ENCODE measurements around the gene RBPMS2. TPM values are rescaled to one million over a fixed set of nuclear protein-coding genes. Genes with fewer than 3 reads are reported as not detected.

Gene RBPMS2
- total RNA-seq, 1 donor from 2014 or later: 1.9 TPM

GRCh38 chr15:64749167-64749566 lies 26.2 kb downstream of the RBPMS2 start:
- TF ChIP-seq CTCF (IDR thresholded peaks at IDR 0.05; ENCODE audit: insufficient read depth, low read length, poor library complexity, severe bottlenecking): no peak
- H3K27me3 ChIP-seq (ENCODE audit: control insufficient read depth, insufficient read depth, low read length): no peaks in the 10 kb centered on the region
- no peaks in the 10 kb centered on the region for H3K36me3 ChIP-seq (ENCODE audit: control insufficient read depth, insufficient read depth, low read length)
- peak; percentile 34 for DNase-seq (ENCODE audit: low read depth)
- H3K4me3 ChIP-seq (ENCODE audit: low read depth, low read length): no peak overlapping the region

DNA sequence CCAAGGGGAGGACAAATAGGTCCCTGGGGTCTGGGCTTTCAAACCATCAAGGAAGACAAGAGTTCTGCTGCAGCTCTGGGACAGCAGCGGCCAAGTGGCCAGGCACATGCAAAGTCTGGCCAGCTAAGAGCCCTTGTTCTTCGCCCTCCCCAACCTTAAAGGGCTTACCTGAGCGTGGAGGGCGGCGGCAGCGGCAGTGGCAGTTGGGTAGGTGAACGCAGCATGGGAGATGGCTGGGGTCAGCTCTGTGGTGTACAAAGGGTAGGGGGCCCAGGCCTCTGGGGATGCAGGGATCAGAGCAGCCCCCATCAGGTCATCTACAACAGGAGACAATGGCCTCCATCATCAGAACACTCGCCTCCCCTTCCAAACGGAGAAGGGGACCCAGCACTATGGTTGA lies 27.1 kb downstream of the RBPMS2 start:
- no peaks in the 10 kb centered on the region for H3K36me3 ChIP-seq (ENCODE audit: control insufficient read depth, insufficient read depth, low read length)
- H3K27me3 ChIP-seq (ENCODE audit: control insufficient read depth, insufficient read depth, low read length): no peaks in the 10 kb centered on the region

DNA sequence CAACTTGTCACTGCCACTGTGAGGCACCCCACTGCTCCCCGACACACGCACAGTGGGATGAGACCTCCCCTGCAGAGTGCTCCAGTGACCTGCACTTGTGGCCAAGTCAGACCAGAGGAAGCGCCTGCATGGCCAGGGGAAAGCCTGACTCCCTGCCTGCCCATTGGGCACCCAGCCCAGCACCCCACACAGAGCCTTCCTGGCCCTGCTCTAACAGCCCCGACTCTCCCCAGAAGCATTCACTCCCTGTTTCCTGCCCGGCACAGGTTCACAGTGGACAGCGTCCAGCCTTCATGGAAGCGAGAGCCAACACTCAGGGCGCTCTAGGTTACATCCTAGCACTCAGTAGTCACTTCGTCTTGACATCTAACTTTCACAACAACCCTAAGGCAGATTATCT lies 27.8 kb downstream of the RBPMS2 start:
- no peak for DNase-seq (ENCODE audit: low read depth)
- H3K36me3 ChIP-seq (ENCODE audit: control insufficient read depth, insufficient read depth, low read length): no peaks in the 10 kb centered on the region
- no peaks in the 10 kb centered on the region for H3K27me3 ChIP-seq (ENCODE audit: control insufficient read depth, insufficient read depth, low read length)
- no peak overlapping the region for H3K4me3 ChIP-seq (ENCODE audit: low read depth, low read length)
- TF ChIP-seq CTCF (IDR thresholded peaks at IDR 0.05; ENCODE audit: insufficient read depth, low read length, poor library complexity, severe bottlenecking): no peak

More for the DNA sequence above, 27.1 kb downstream of the RBPMS2 start:
- DNase-seq (ENCODE audit: low read depth): no peak
- H3K4me3 ChIP-seq (ENCODE audit: low read depth, low read length): no peak overlapping the region
- no peak for TF ChIP-seq CTCF (IDR thresholded peaks at IDR 0.05; ENCODE audit: insufficient read depth, low read length, poor library complexity, severe bottlenecking)

GRCh38 chr15:64746921-64747320 lies 28.5 kb downstream of the RBPMS2 start:
- TF ChIP-seq CTCF (IDR thresholded peaks at IDR 0.05; ENCODE audit: insufficient read depth, low read length, poor library complexity, severe bottlenecking): no peak
- no peak for DNase-seq (ENCODE audit: low read depth)
- H3K36me3 ChIP-seq (ENCODE audit: control insufficient read depth, insufficient read depth, low read length): no peaks in the 10 kb centered on the region
- H3K4me3 ChIP-seq (ENCODE audit: low read depth, low read length): no peak overlapping the region
- H3K27me3 ChIP-seq (ENCODE audit: control insufficient read depth, insufficient read depth, low read length): no peaks in the 10 kb centered on the region

GRCh38 chr15:64746356-64746755 lies 29.0 kb downstream of the RBPMS2 start:
- no peak overlapping the region for H3K4me3 ChIP-seq (ENCODE audit: low read depth, low read length)
- no peaks in the 10 kb centered on the region for H3K27me3 ChIP-seq (ENCODE audit: control insufficient read depth, insufficient read depth, low read length)
- no peaks in the 10 kb centered on the region for H3K36me3 ChIP-seq (ENCODE audit: control insufficient read depth, insufficient read depth, low read length)
- DNase-seq (ENCODE audit: low read depth): no peak
- TF ChIP-seq CTCF (IDR thresholded peaks at IDR 0.05; ENCODE audit: insufficient read depth, low read length, poor library complexity, severe bottlenecking): no peak

DNA sequence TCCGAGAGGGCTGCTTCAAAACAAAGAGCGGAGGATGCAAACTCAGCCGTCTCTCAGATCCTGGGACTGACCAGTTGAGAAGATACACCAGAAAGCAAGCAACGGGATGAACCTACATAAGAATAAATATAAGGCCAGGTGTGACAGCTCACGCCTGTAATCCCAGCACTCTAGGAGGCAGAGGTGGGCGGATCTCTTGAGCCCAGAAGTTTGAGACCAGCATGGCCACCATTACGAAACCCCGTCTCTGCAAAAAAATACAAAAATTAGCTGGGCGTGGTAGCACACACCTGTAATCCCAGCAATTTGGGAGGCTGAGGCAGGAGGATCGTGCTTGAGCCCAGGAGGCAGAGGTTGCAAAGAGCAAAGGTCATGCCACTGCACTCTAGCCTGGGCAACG lies 31.7 kb downstream of the RBPMS2 start:
- Histone ChIP-seq H3K36me3 (ENCODE audit: control insufficient read depth, insufficient read depth, low read length) (no peaks in the 10 kb centered on the region), H3K4me3 (ENCODE audit: low read depth, low read length) (no peak overlapping the region), H3K27me3 (ENCODE audit: control insufficient read depth, insufficient read depth, low read length) (no peaks in the 10 kb centered on the region)
- DNase-seq (ENCODE audit: low read depth): no peak
- TF ChIP-seq CTCF (IDR thresholded peaks at IDR 0.05; ENCODE audit: insufficient read depth, low read length, poor library complexity, severe bottlenecking): no peak

All from kidney epithelial cell (primary cell).